HTERT RPE-1 (cell line): ENCODE results near the gene G3BP2.
"Not testable (repeated sequence)": the region's sequence is repeated elsewhere in the genome, so short reads cannot be mapped to it uniquely, and the experiment has no call there.

Experiments
- in situ Hi-C: fragments of 300-500 bp; cut with MboI; formaldehyde crosslinking; loops from 4 replicates; pipeline ENCODE4 v1.14.3; 2020; ENCODE audit warnings: low sequenced_read_pairs

G3BP2 gene

GRCh38 chr4:75673027-75673958, at the start of gene G3BP2:
Gene G3BP2, minus strand, starts transcription at chr4:75673411. Its CDS starts 11,386 bp downstream, at chr4:75662025.
- in situ Hi-C loops, result no loop called here

- in situ Hi-C loops, result no loop called here
Measured at GRCh38 chr4:75722417-75722816, 49.2 kb upstream of the G3BP2 start.

GRCh38 chr4:75718529-75718928, 45.3 kb upstream of the G3BP2 start:
- in situ Hi-C loops, result no loop called here

- in situ Hi-C loops, result no loop called here
Measured at GRCh38 chr4:75717408-75717807, 44.2 kb upstream of the G3BP2 start.

GRCh38 chr4:75716054-75716453, 42.8 kb upstream of the G3BP2 start:
- in situ Hi-C loops, result not testable (repeated sequence)

DNA sequence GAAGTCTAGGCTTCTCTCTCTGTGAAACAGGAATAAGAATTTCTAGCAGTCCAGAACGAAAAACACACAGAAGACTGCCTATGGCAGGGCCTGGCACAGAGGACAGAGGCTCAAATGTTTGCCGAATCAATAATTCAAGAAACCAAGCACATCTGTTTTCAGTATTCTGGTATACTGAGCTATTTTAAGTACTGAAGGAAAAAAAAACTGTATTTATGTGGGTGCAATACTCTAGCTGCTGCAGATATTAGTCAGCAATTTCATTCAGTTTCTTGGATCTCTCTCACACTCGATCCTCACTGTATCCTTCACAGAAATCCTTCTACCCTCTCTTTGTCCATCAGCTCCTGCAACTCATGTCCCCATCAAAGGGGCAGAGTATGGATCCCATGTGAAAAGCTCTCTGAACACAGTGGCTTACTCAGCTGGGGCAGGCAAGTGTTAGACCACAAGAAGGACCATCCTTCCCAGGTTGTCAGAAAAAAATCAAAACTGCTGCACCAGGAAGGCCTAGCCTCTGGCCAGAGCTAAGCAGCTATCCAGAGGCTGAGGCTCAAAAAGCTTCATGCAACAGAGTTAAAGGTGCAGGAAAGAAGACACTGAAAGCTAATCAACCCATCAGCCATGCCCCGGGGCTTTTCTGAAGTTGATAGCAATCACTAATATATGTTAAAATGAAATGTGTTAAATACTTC, 42.0 kb upstream of the G3BP2 start:
- in situ Hi-C loops, result no loop called here

DNA sequence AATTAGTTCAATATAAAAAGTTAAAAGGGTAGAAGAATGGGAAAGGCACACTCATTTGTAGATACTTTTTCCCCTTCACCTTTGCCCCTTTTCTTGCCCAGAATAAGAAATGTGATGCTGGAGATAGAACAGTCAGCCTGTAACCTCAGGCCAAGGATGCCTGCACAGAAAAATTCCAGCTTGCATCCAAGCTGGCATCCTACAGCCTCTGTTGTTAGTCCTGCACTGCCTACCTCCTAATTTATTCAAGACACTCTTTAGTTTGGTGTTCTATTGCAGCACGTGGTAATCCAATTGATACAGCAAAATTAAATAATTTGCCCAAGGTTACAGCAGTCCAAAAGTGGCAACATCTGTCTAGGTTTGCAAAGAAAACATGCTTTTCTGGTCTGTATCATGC, 41.5 kb upstream of the G3BP2 start:
- in situ Hi-C loops, result no loop called here

DNA sequence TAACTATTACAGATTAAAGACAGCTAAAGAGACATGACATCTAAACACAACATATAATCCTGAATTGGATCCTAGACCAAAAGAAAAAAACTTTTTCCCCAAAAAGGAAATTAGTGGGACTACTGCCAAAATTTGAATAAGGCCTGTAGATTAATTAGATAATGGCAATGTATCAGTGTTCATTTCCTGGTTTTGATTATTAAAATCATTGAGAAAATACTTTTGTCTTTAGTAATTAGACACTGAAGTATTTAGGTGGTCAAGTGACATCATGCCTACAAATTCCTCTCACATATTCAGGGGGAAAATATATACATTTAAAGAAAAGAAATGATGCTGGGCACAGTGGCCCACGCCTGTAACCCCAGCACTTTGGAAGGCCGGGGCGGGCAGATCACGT, 40.8 kb upstream of the G3BP2 start:
- in situ Hi-C loops, result no loop called here

DNA sequence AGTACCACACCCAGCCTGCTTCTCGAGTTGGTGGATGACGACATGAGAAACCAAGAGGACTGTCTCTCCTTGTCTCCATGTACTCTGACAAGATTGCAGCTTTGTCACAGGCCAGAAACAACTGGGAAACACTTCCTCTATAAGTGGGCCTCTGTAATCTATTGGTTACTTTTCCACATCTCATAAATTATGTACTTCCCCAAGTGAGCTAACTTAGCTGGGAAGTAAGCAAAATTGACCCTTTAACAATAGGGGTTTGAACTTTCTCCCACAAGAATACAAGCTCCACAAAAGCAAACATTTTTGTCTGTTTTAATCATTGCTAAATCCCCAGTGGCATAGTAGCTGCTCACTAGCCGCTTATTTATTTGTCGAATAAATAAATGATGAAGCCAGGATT, 37.0 kb upstream of the G3BP2 start:
- in situ Hi-C loops, result no loop called here

DNA sequence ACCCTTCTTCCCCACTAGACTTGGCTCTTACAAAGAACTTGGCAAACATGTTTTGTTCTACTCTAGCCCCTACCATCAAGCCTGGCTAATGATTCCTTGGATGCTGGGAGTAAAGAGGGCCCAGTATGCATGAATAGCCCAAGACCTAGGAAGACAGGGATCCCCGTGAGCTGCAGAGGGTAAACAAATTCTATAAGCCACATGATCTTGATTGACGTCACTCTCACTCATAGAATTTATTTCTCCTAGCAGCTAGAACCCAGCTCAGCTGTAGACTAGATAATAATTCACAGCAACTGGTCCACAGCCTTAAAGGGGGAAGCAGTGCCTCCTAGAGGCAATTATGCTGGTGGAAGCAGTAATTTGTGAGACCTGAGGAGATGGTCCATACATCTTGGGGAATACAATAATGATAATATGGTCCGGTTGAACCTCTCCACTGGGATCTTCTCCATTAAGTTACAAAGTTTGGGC, 35.0 kb upstream of the G3BP2 start:
- in situ Hi-C loops, result no loop called here

GRCh38 chr4:75705198-75705977, 32.2 kb upstream of the G3BP2 start:
- in situ Hi-C loops, result no loop called here

GRCh38 chr4:75702919-75703411, 29.8 kb upstream of the G3BP2 start:
- in situ Hi-C loops, result no loop called here

DNA sequence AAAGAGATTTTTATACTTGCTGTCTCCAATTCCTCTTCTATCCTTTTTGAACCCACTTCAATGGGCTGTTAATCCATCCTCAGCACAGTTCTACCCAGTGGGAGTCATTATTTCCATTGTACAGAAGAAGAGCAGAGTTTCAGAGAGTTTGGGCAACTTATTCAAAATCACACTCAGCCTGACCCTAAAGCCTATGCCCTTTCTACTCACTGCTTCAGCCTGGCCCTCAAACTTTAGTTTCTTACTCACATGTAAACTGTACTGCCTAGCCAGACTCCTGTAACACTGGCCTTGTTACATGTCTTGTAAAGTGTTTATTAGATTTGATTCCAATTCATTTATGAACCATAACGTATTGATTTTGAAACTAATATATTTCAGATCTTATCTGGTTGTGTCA, 26.1 kb upstream of the G3BP2 start:
- in situ Hi-C loops, result no loop called here

GRCh38 chr4:75698963-75699228, 25.7 kb upstream of the G3BP2 start:
- in situ Hi-C loops, result no loop called here

GRCh38 chr4:75698162-75698962, 25.2 kb upstream of the G3BP2 start:
- in situ Hi-C loops, result no loop called here

DNA sequence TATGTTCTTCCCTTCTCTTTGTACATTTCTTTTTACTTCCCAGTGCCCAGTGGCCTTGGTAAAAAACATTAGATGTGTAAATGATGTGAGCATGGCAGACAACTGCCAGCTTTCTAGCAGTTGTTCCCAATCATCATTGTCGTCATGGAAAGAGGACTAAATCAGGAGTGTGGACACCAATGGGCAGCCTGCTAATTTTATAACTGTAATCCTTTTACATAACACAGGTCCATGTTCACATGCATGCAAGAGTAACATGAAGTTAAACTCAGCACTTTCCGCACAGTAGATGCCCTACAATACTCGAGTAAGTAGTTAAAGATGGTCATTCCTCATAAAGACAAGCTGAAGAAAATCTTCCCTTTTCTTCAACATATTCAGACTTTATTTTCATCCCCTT, 23.4 kb upstream of the G3BP2 start:
- in situ Hi-C loops, result no loop called here

- in situ Hi-C loops, result no loop called here
Measured at GRCh38 chr4:75696071-75696470, 22.9 kb upstream of the G3BP2 start.

- in situ Hi-C loops, result not testable (repeated sequence)
Measured at GRCh38 chr4:75692066-75692465, 18.9 kb upstream of the G3BP2 start.

DNA sequence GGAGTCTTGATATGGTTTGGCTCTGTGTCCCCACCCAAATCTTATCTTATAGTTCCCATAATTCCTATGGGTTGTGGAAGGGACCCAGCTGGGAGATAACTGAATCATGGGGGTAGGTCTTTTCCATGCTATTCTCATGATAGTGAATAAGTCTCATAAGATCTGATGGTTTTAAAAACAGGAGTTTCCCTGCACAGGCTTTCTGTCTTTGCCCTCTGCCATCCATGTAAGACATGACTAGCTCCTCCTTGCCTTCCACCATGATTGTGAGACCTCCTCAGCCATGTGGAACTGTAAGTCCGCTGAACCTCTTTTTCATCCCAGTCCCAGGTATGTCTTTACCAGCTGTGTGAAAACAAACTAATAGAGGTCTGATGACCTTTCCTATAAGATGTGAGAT, 13.9 kb upstream of the G3BP2 start:
- in situ Hi-C loops, result not testable (repeated sequence)

DNA sequence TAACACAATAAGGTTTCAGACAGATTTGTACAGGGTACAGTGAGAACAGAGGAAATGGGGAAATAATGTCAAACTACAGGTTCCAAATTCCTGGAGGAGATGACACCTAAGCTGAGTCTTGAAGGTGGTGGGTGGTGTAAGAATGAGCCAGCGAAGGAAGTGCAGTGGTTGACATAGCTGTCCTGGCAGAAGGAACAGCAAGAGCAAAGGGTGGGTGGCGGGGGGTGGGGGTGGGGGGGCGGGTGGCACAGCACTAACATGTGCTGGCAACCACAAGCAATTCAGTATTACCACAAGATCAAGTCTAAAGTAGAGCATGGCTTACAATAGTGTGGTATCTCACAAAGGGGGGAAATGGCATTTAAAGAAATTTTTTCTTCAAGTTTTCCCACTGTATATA, 13.1 kb upstream of the G3BP2 start:
- in situ Hi-C loops, result no loop called here
